ENCODE measurements around the gene VPS4A.

DNA sequence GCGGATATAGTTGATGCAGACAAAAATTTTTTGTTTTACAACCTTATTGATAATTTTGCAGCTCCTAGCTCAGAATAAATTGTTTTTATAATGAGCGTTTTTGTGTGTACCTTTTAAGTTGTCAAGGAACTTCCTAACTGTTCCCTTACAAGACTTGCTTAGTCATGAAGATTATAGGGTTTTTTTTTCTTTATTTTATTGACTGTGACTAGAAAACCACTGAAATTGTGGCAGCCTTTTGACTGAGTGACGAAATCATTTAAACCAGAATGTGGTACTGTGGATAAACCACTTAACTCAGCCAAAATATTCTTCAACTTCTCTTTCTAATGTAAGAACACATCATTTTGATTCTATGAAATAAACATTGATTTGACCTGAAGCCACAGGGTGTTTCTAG, 40.8 kb upstream of the VPS4A start:
- TF ChIP-seq, protein P1, sequence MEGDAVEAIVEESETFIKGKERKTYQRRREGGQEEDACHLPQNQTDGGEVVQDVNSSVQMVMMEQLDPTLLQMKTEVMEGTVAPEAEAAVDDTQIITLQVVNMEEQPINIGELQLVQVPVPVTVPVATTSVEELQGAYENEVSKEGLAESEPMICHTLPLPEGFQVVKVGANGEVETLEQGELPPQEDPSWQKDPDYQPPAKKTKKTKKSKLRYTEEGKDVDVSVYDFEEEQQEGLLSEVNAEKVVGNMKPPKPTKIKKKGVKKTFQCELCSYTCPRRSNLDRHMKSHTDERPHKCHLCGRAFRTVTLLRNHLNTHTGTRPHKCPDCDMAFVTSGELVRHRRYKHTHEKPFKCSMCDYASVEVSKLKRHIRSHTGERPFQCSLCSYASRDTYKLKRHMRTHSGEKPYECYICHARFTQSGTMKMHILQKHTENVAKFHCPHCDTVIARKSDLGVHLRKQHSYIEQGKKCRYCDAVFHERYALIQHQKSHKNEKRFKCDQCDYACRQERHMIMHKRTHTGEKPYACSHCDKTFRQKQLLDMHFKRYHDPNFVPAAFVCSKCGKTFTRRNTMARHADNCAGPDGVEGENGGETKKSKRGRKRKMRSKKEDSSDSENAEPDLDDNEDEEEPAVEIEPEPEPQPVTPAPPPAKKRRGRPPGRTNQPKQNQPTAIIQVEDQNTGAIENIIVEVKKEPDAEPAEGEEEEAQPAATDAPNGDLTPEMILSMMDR (IDR thresholded peaks at IDR 0.05): no peak
- TF ChIP-seq POLR2A (IDR thresholded peaks at IDR 0.05): no peak

Measured in testis (tissue), 2 donors.